Activated naive CD4-positive, alpha-beta T cell (primary cell): ENCODE results near the gene EXTL1.
A peak's percentile ranks its signal among the peaks of the same experiment; 100 is the strongest.
"Not testable (repeated sequence)": the region's sequence is repeated elsewhere in the genome, so short reads cannot be mapped to it uniquely, and the experiment has no call there.

ENCODE experiments used
- DNase-seq, 4 experiments: peaks; one replicate each; lab custom pipeline; 2025; lab: John Stamatoyannopoulos, UW

Gene EXTL1

GRCh38 chr1:26021647-26022403 lies at the start of gene EXTL1:
Gene EXTL1, plus strand, starts transcription at chr1:26021775. Its CDS starts 872 bp downstream, at chr1:26022647.
- DNase-seq: no peak

- DNase-seq: no peak
These were observed 49.8 kb upstream of the EXTL1 start for GRCh38 chr1:25971811-25972180.

GRCh38 chr1:25973610-25974321 lies 47.8 kb upstream of the EXTL1 start:
- DNase-seq: no peak

- DNase-seq: no peak
These were observed 43.8 kb upstream of the EXTL1 start for GRCh38 chr1:25977801-25978200.

GRCh38 chr1:25978403-25978802 lies 43.2 kb upstream of the EXTL1 start:
- DNase-seq: no peak

GRCh38 chr1:25979210-25979609 lies 42.4 kb upstream of the EXTL1 start:
- no peak for DNase-seq

GRCh38 chr1:25985171-25985570 lies 36.4 kb upstream of the EXTL1 start:
- DNase-seq: no peak

GRCh38 chr1:25985670-25986069 lies 35.9 kb upstream of the EXTL1 start:
- no peak for DNase-seq

- DNase-seq: not testable (repeated sequence)
These were observed 34.8 kb upstream of the EXTL1 start for GRCh38 chr1:25986773-25987172.

GRCh38 chr1:25987951-25988350 lies 33.6 kb upstream of the EXTL1 start:
- no peak for DNase-seq

- DNase-seq: no peak
These were observed 31.9 kb upstream of the EXTL1 start for GRCh38 chr1:25989440-25990234.

- no peak for DNase-seq
These were observed 31.3 kb upstream of the EXTL1 start for GRCh38 chr1:25990251-25990650.

GRCh38 chr1:25990702-25991395 lies 30.7 kb upstream of the EXTL1 start:
- peak in 3 of 4 experiments; percentile 9 to 35 (median 33) for DNase-seq

- no peak for DNase-seq
These were observed 29.5 kb upstream of the EXTL1 start for GRCh38 chr1:25991937-25992688.

- no peak for DNase-seq
These were observed 28.8 kb upstream of the EXTL1 start for GRCh38 chr1:25992689-25993171.

GRCh38 chr1:25993197-25993951 lies 28.2 kb upstream of the EXTL1 start:
- no peak for DNase-seq

GRCh38 chr1:25994402-25995150 lies 27.0 kb upstream of the EXTL1 start:
- DNase-seq: no peak

GRCh38 chr1:25996966-25997827 lies 24.4 kb upstream of the EXTL1 start:
- no peak for DNase-seq
